Heart left ventricle (tissue), 16 donors: Measurements from ENCODE around the gene CFAP99. TPM values are rescaled to one million over a fixed set of nuclear protein-coding genes. Genes with fewer than 3 reads are reported as not detected.
"Not testable (repeated sequence)": the region's sequence is repeated elsewhere in the genome, so short reads cannot be mapped to it uniquely, and the experiment has no call there.

Experiments
- ATAC-seq, 4 donors: fragments of 200-7000 bp; cut with Tn5 transposase; one replicate each; pipeline ENCODE4 v1.9.1; 2020 to 2022; ENCODE audit warnings: moderate library complexity in 4 of 4, mild to moderate bottlenecking in 3 of 4, moderate number of reproducible peaks in 1 of 4
- DNase-seq, 5 donors: peaks; one replicate each; pipeline ENCODE4 v3.0.0-alpha.2; 2020
- H3K27ac ChIP-seq, 12 donors: fragments of 200-600 bp; sonication (generic) in 4 of 12; one replicate each; pipeline versions ENCODE4 v1.5.0 to v1.8.0; 2016 to 2022; ENCODE audit warnings: mild to moderate bottlenecking in 2 of 12
- H3K27me3 ChIP-seq, 9 donors: fragments of 200-600 bp; sonication (generic) in 2 of 9; one replicate each; pipeline versions ENCODE4 v1.5.1 to v1.8.0; 2016 to 2022; ENCODE audit warnings: mild to moderate bottlenecking in 3 of 9
- H3K36me3 ChIP-seq, 9 donors: fragments of 200-600 bp; sonication (generic) in 2 of 9; one replicate each; pipeline versions ENCODE4 v1.5.0 to v1.8.0; 2018 to 2022; ENCODE audit warnings: mild to moderate bottlenecking in 2 of 9
- H3K4me1 ChIP-seq, 12 donors: fragments of 200-600 bp; sonication (generic) in 4 of 12; one replicate each; pipeline versions ENCODE4 v1.5.0 to v1.8.0; 2016 to 2022; ENCODE audit warnings: mild to moderate bottlenecking in 3 of 12
- H3K4me3 ChIP-seq, 12 donors: fragments of 200-600 bp; sonication (generic) in 4 of 12; one replicate each; pipeline versions ENCODE4 v1.5.0 to v1.8.0; 2017 to 2022; ENCODE audit warnings: mild to moderate bottlenecking in 9 of 12, moderate library complexity in 4 of 12
- H3K9me3 ChIP-seq, 12 donors: fragments of 200-600 bp; sonication (generic) in 4 of 12; one replicate each; pipeline versions ENCODE4 v1.5.0 to v1.8.0; 2016 to 2022; ENCODE audit warnings: mild to moderate bottlenecking in 1 of 12
- CTCF ChIP-seq, 12 donors: fragments of 200-600 bp; sonication (generic) in 4 of 12; IDR thresholded peaks; one replicate each; pipeline versions ENCODE4 v1.5.0 to v1.8.0; 2018 to 2022; ENCODE audit warnings: antibody characterized with exemption in 12 of 12, mild to moderate bottlenecking in 5 of 12
- POLR2A ChIP-seq, 2 donors: fragments of 450-650 bp; IDR thresholded peaks; one replicate each; pipeline ENCODE4 v1.6.1; 2017; ENCODE audit warnings: antibody characterized with exemption in 2 of 2, mild to moderate bottlenecking in 2 of 2, moderate library complexity in 2 of 2
- WGBS, 4 donors: extraction: QIAGEN DNeasy Blood & Tissue Kit in 2 of 4; methylation state at CpG; one replicate each; pipeline versions ENCODE4 v1.1.5 to v1.1.7; 2013 to 2018; 5-methylcytosine and 5-hydroxymethylcytosine counted together
- intact Hi-C, 10 donors: fragments of 100-400 bp; cut with DNase I; formaldehyde crosslinking; loops; one replicate each; pipeline versions ENCODE4 v1.11.1 to v1.14.2; 2022
- polyA plus RNA-seq, 2 donors: library from polyadenylated mRNA; stranded (reverse); fragments of 200-250 nt; gene quantifications; one replicate each; pipeline ENCODE4 v1.2.3, GENCODE V29; 2013
- total RNA-seq, 9 donors: library from RNA; depleted of rRNA in 2 of 9; stranded (reverse); fragments of >200 nt in 2 of 9; fragmentation: NEBNext Ultra II Directional in 3 of 9; extraction: Animal tissue kit (Norgen Biotek cat#: 25700) in 3 of 9; gene quantifications; one replicate each; pipeline versions ENCODE4 v1.1.0 to v1.2.4, GENCODE V29; 2016 to 2023
- donor health status: ischemic (EF 13 %, LVEDD 7.1; RV severe dilation, severe dysfunction).
- donor health status: healthy with polysubstance abuse.
- donor health status: DM: no; HTN: yes; CAD: no.
- donor health status: DM: no; HTN: no; CAD: no.
- donor health status: ischemic (EF 25% LVEDD 6.9; RV normal size, moderate dysfunction).
- donor health status: ischemic (EF 25% LVEDD 5.7; RV mildly dilated, moderate dysfunction).
- donor health status: healthy.
- donor health status: DM: yes; HTN: yes; CAD: no.
- donor health status: ischemic (EF 35%, LVEDD 5.7; RV mildly dilated, moderate dysfunction).
- donor health status: nonischemic (EF 11% LVEDD 7.7; RV severe dilation, severe dysfunction).
- donor health status: DM: yes; HTN: yes; CAD: no.
- donor health status: PGD.
- donor health status: ischemic (EF 29% LVEDD 5.4; RV normal size, mild dysfunction).
- donor health status: nonischemic (EF 23%, LVEDD 6.1; RV moderate dilation, normal function).

The CFAP99 gene
- total and polyA plus RNA-seq, 11 donors, result not detected

DNA sequence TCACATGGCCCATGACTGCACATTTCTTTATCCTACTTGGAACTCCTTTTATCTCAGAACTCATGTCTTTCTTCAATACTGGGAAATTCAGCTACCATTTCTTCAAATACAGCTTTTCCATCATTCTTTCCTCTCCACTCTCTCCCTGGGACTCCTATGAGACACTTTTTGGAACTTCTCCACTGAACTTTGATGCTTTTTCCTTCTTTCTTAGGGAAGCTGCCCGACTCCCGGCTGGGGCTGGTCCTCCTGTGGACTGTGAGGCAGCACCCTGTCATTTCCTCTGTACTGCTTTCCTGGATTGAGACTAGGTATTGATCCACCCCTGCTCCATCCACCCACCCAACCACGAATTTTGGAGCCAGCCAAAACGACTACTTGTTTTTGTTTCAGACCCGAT lies 40.4 kb upstream of the CFAP99 start:
- intact Hi-C loops, result no loop called here
- Histone ChIP-seq H3K4me1 (no peaks in the 10 kb centered on the region), H3K9me3 (peaks cover 0 to 5% (median 0%) of the 10 kb centered on the region in 12 donors), H3K4me3 (no peak overlapping the region), H3K36me3 (no peaks in the 10 kb centered on the region), H3K27me3 (no peaks in the 10 kb centered on the region), H3K27ac (no peak overlapping the region)
- ATAC-seq (no peak), DNase-seq (no peak)
- 66 to 86% (median 70%) methylated on average over 5 of the region's 5 CpGs for WGBS, 4 donors
- TF ChIP-seq POLR2A (IDR thresholded peaks at IDR 0.05) (no peak), CTCF (IDR thresholded peaks at IDR 0.05) (no peak)

GRCh38 chr4:2378898-2379297 lies 39.9 kb upstream of the CFAP99 start:
- Histone ChIP-seq H3K27me3 (no peaks in the 10 kb centered on the region), H3K36me3 (no peaks in the 10 kb centered on the region), H3K27ac (no peak overlapping the region), H3K9me3 (peaks cover 0 to 5% (median 0%) of the 10 kb centered on the region in 12 donors), H3K4me3 (no peak overlapping the region), H3K4me1 (no peaks in the 10 kb centered on the region)
- 52 to 71% (median 67%) methylated on average over 3 of the region's 3 CpGs for WGBS, 4 donors
- no peak for TF ChIP-seq POLR2A (IDR thresholded peaks at IDR 0.05)
- TF ChIP-seq CTCF (IDR thresholded peaks at IDR 0.05), result no peak
- no peak for DNase-seq
- ATAC-seq, result no peak
- intact Hi-C loops, result no loop called here

- DNase-seq, H3K27ac ChIP-seq, H3K4me1 ChIP-seq, H3K9me3 ChIP-seq, H3K27me3 ChIP-seq, H3K36me3 ChIP-seq, H3K4me3 ChIP-seq, intact Hi-C loops, ATAC-seq: not testable (repeated sequence)
- 84 to 88% (median 86%) methylated on average over 6 of the region's 6 CpGs for WGBS, 4 donors
Observed at GRCh38 chr4:2380589-2380988, 38.2 kb upstream of the CFAP99 start.

- intact Hi-C loops, H3K36me3 ChIP-seq, ATAC-seq, H3K27me3 ChIP-seq, H3K4me1 ChIP-seq, H3K4me3 ChIP-seq, H3K27ac ChIP-seq, DNase-seq, H3K9me3 ChIP-seq: not testable (repeated sequence)
- WGBS, 4 donors, result 65 to 73% (median 69%) methylated on average over 7 of the region's 7 CpGs
Observed at GRCh38 chr4:2382769-2383202, 36.0 kb upstream of the CFAP99 start.

DNA sequence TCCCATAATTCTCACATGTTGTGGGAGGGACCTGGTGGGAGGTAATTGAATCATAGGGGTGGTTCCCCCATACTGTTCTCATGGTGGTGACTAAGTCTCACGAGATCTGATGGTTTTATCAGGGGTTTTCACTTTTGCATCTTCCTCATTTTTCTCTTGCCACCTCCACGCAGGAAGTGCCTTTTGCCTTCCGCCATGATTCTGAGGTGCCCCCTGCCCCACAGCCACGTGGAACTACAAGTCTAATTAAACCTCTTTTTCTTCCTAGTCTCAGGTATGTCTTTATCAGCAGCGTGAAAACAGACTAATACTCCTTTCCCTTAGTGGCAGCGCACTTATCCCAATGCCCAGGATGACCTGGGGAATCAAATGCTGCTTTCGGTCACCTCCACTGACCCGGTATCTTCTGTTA lies 35.5 kb upstream of the CFAP99 start:
- H3K4me3 ChIP-seq, H3K36me3 ChIP-seq, H3K4me1 ChIP-seq, H3K9me3 ChIP-seq, ATAC-seq, intact Hi-C loops, H3K27me3 ChIP-seq, H3K27ac ChIP-seq, DNase-seq: not testable (repeated sequence)
- WGBS, 4 donors, result 83 to 86% (median 85%) methylated on average over 8 of the region's 8 CpGs

DNA sequence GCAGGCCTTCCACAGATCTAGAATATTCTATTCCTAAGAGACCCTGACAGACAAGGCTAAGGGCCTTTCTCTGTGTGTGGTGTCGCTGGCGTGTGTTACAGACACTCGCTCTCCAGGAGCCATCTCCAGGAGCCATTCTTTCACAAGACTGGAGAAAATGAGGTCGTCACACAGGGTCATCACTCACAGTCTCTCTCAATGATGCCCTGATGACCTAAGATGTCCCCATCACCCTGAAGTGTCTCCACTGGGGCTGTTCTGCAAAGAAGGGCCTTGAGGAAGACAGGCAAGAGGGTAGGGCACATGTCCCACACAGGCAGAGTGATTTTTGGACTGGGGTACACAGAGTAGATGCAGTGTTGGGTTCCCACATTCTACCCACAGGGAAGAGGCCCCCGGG lies 35.0 kb upstream of the CFAP99 start:
- H3K4me1 ChIP-seq, result peaks cover 0 to 6% (median 0%) of the 10 kb centered on the region in 12 donors
- H3K36me3 ChIP-seq, result no peaks in the 10 kb centered on the region
- DNase-seq (no peak), ATAC-seq (no peak)
- TF ChIP-seq POLR2A (IDR thresholded peaks at IDR 0.05), result no peak
- no peak for TF ChIP-seq CTCF (IDR thresholded peaks at IDR 0.05)
- H3K27ac ChIP-seq, result no peak overlapping the region
- H3K9me3 ChIP-seq, result peaks cover 0 to 5% (median 0%) of the 10 kb centered on the region in 12 donors
- no peak overlapping the region for H3K4me3 ChIP-seq
- intact Hi-C loops, result no loop called here
- WGBS, 4 donors, result 86 to 93% (median 93%) methylated on average over 5 of the region's 5 CpGs
- H3K27me3 ChIP-seq, result no peaks in the 10 kb centered on the region
